WI38 (cell line): Measurements from ENCODE around the gene SH2B2.
A peak's percentile ranks its signal among the peaks of the same experiment; 100 is the strongest.

ENCODE experiments used
- H3K4me3 ChIP-seq: 2 replicates; pipeline ENCODE4 v1.5.1; 2011; ENCODE audit warnings: low read depth, mild to moderate bottlenecking, control low read depth, low read length
- CTCF ChIP-seq: IDR thresholded peaks from 2 replicates; pipeline ENCODE4 v1.5.1; 2012; ENCODE audit warnings: low read depth, mild to moderate bottlenecking, control low read depth, low read length

The SH2B2 gene

GRCh38 chr7:102273749-102274712 is 12.6 kb upstream of the SH2B2 start:
- TF ChIP-seq CTCF, result no peak
- H3K4me3 ChIP-seq, result no peak overlapping the region

GRCh38 chr7:102275123-102275703 is 11.5 kb upstream of the SH2B2 start:
- TF ChIP-seq CTCF, result no peak

DNA sequence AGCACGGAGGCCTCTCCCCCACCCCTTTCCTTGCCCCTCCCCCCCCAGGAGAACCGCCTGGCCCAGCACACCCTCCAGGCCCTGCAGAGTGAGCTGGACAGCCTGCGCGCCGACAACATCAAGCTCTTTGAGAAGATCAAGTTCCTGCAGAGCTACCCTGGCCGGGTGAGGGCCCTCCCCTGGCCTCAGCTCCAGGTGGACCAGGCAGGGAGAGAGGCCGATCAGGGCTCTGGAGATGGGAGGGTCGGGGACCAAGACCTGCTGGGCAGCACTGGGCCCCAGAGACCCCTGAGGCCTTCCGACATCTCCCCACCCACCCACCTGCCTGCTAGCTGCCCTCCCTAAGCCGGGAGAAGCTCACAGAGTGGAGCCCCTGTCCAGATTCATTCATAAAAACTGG is 8.8 kb upstream of the SH2B2 start:
- no peak overlapping the region for H3K4me3 ChIP-seq
- no peak for TF ChIP-seq CTCF

More at GRCh38 chr7:102275123-102275703, 11.5 kb upstream of the SH2B2 start:
- H3K4me3 ChIP-seq, result no peak overlapping the region

- H3K4me3 ChIP-seq, result no peak overlapping the region
These were observed 6.9 kb upstream of the SH2B2 start for GRCh38 chr7:102279537-102280400.

DNA sequence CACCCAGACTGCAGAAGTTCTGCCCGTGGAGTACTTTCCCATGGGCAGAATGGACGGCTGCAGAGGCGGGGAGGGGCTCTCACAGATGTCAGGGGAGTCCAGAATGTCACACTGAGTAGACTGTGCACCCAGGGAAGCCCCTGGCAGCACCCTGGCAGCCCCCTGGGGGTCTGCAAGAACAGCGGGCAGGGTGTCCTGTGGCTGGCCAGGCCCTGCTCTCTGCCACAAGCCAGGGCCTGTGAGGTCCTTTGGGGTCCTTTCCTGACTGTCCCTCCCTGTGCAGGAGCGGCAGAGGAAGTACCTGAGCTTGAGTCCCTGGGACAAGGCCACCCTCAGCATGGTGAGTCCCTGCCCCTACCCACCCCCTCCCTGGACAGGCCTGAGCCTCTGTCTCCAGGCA is 6.1 kb upstream of the SH2B2 start:
- TF ChIP-seq CTCF, result no peak
- no peak overlapping the region for H3K4me3 ChIP-seq

More at GRCh38 chr7:102279537-102280400, 6.9 kb upstream of the SH2B2 start:
- TF ChIP-seq CTCF, result peak; percentile 87

- H3K4me3 ChIP-seq, result no peak overlapping the region
- no peak for TF ChIP-seq CTCF
These were observed 4.9 kb upstream of the SH2B2 start for GRCh38 chr7:102281785-102282184.
